Keratinocyte (primary cell): ENCODE results near the gene SYT9.

Experiments
- CTCF ChIP-seq, 3 experiments: IDR thresholded peaks in 1 of 3; conservative IDR thresholded peaks in 1 of 3; optimal IDR thresholded peaks in 1 of 3; 2 replicates in 2 of 3; 3 replicates in 1 of 3; pipeline versions ENCODE3 to v1.5.1; 2011; ENCODE audit warnings: low read length in 3 of 3, mild to moderate bottlenecking in 3 of 3, moderate library complexity in 2 of 3, control low read depth in 1 of 3, inconsistent platforms in 1 of 3; ENCODE audit not compliant: insufficient read depth in 2 of 3; ENCODE audit errors: extremely low read depth in 1 of 3
- EZH2 ChIP-seq: IDR thresholded peaks from one replicate; pipeline ENCODE4 v1.6.1; 2012; ENCODE audit warnings: inconsistent platforms, mild to moderate bottlenecking, low read length, moderate library complexity

- TF ChIP-seq CTCF (optimal IDR thresholded peaks at IDR 0.05 in 1 of 3, IDR thresholded peaks at IDR 0.05 in 1 of 3, conservative IDR thresholded peaks at IDR 0.05 in 1 of 3; ENCODE audit: extremely low read depth in 1 of 3, insufficient read depth in 2 of 3, low read length in 3 of 3): no peak
- TF ChIP-seq EZH2: no peak
These were observed 261.0 kb downstream of the SYT9 start for GRCh38 chr11:7512525-7513233.
